Transverse colon (tissue), 3 donors: ENCODE measurements around the gene SHMT1.
"Not testable (repeated sequence)": the region's sequence is repeated elsewhere in the genome, so short reads cannot be mapped to it uniquely, and the experiment has no call there.

ENCODE experiments used
- EP300 ChIP-seq: sonication (generic); formaldehyde crosslinking; IDR thresholded peaks from one replicate; pipeline ENCODE4 v1.6.1; 2017; ENCODE audit warnings: antibody characterized with exemption, low read depth
- TF ChIP-seq, protein P1 (sequence below), 5 experiments: fragments of 200-600 bp in 3 of 5; fragments of 450-650 bp in 2 of 5; sonication (generic) in 3 of 5; IDR thresholded peaks; 1 replicate in 2 of 5; 2 replicates in 3 of 5; pipeline ENCODE4 v1.5.1; 2016 to 2017; ENCODE audit warnings: antibody characterized with exemption in 5 of 5, inconsistent platforms in 3 of 5, mild to moderate bottlenecking in 2 of 5, moderate library complexity in 1 of 5

DNA sequence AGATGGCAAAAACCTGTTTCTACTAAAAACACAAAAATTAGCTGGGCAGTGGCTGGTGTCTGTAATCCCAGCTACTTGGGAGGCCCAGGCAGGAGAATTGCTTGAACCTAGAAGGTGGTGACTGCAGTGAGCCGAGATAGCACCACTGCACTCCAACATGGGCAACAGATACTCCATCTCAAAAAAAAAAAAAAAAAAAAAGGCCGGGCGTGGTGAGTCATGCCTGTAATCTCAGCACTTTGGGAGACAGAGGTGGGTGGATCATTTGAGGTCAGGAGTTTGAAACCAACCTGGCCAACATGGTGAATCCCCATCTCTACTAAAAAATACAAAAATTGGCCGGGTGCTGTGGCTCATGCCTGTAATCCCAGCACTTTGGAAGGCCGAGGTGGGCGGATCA lies 9.8 kb upstream of the SHMT1 start:
- TF ChIP-seq, protein P1, sequence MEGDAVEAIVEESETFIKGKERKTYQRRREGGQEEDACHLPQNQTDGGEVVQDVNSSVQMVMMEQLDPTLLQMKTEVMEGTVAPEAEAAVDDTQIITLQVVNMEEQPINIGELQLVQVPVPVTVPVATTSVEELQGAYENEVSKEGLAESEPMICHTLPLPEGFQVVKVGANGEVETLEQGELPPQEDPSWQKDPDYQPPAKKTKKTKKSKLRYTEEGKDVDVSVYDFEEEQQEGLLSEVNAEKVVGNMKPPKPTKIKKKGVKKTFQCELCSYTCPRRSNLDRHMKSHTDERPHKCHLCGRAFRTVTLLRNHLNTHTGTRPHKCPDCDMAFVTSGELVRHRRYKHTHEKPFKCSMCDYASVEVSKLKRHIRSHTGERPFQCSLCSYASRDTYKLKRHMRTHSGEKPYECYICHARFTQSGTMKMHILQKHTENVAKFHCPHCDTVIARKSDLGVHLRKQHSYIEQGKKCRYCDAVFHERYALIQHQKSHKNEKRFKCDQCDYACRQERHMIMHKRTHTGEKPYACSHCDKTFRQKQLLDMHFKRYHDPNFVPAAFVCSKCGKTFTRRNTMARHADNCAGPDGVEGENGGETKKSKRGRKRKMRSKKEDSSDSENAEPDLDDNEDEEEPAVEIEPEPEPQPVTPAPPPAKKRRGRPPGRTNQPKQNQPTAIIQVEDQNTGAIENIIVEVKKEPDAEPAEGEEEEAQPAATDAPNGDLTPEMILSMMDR (IDR thresholded peaks at IDR 0.05), result not testable (repeated sequence)
- not testable (repeated sequence) for TF ChIP-seq EP300
